Hepatocyte (in vitro differentiated cells): Measurements from ENCODE around the gene HSPA4.

Experiments used
- EZH2 ChIP-seq: fragments of 200-600 bp; sonication (generic); IDR thresholded peaks from 2 replicates; pipeline ENCODE4 v1.6.1; 2016; ENCODE audit warnings: antibody characterized with exemption, mild to moderate bottlenecking, borderline replicate concordance
- EZH2phosphoT487 ChIP-seq: fragments of 200-600 bp; sonication (generic); IDR thresholded peaks from one replicate; pipeline ENCODE4 v1.6.1; 2018; ENCODE audit warnings: antibody characterized with exemption, mild to moderate bottlenecking, low read depth, moderate library complexity; ENCODE audit not compliant: unreplicated experiment, severe bottlenecking
- TF ChIP-seq, protein P1 (sequence below): fragments of 200-600 bp; sonication (generic); IDR thresholded peaks from 2 replicates; pipeline ENCODE4 v1.5.1; 2016; ENCODE audit warnings: antibody characterized with exemption, mild to moderate bottlenecking; ENCODE audit not compliant: poor library complexity

DNA sequence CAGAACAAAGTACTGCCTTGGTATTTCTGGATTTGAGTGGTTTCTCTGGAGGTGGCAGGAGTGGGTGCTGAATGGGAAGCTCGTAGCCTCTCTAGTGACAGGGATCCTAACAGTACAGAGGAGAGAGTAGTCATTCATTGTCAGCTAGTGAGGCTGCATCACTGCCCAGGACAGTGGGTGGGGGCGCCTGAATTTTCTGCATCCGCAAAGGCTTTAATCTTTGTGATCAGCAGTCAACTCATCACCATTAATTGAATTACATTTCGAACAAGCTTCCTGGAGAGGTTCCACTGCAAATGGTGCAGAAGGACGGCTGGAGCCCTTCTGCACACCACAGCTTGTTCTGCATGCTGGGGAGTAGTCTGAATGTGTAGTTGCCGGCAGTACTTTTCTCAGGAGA, 77.5 kb downstream of the HSPA4 start:
- TF ChIP-seq EZH2phosphoT487 (no peak), EZH2 (no peak)
- TF ChIP-seq, protein P1, sequence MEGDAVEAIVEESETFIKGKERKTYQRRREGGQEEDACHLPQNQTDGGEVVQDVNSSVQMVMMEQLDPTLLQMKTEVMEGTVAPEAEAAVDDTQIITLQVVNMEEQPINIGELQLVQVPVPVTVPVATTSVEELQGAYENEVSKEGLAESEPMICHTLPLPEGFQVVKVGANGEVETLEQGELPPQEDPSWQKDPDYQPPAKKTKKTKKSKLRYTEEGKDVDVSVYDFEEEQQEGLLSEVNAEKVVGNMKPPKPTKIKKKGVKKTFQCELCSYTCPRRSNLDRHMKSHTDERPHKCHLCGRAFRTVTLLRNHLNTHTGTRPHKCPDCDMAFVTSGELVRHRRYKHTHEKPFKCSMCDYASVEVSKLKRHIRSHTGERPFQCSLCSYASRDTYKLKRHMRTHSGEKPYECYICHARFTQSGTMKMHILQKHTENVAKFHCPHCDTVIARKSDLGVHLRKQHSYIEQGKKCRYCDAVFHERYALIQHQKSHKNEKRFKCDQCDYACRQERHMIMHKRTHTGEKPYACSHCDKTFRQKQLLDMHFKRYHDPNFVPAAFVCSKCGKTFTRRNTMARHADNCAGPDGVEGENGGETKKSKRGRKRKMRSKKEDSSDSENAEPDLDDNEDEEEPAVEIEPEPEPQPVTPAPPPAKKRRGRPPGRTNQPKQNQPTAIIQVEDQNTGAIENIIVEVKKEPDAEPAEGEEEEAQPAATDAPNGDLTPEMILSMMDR = no peak
